CD14-positive monocyte (primary cell): ENCODE measurements around the gene PRIMPOL. TPM values are rescaled to one million over a fixed set of nuclear protein-coding genes. Genes with fewer than 3 reads are reported as not detected.

Source experiments
- DNase-seq, 3 donors: peaks; one replicate each; pipeline ENCODE4 v3.0.0-alpha.2; 2011 to 2022
- H2AFZ ChIP-seq: 2 replicates; pipeline ENCODE4 v1.6.0; 2012; ENCODE audit warnings: mild to moderate bottlenecking, low read depth, low read length, inconsistent platforms; ENCODE audit not compliant: insufficient read depth, poor library complexity, severe bottlenecking
- H3K27ac ChIP-seq, 2 donors: 1 replicate in 1 of 2; 2 replicates in 1 of 2; pipeline ENCODE4 v1.5.1; 2012 to 2013; ENCODE audit warnings: low read length in 2 of 2, control low read depth in 1 of 2, inconsistent platforms in 1 of 2, low read depth in 1 of 2, mild to moderate bottlenecking in 1 of 2
- H3K27me3 ChIP-seq, 2 donors: one replicate each; pipeline versions ENCODE4 v1.6.0 to v1.6.1; 2011 to 2013; ENCODE audit warnings: low read length in 2 of 2; ENCODE audit not compliant: control insufficient read depth in 2 of 2, insufficient read depth in 2 of 2
- H3K36me3 ChIP-seq, 2 donors: replicated peaks in 1 of 2; 1 replicate in 1 of 2; 2 replicates in 1 of 2; pipeline versions ENCODE4 v1.5.1 to v1.6.1; 2012 to 2013; ENCODE audit warnings: low read length in 2 of 2, control low read depth in 1 of 2, inconsistent platforms in 1 of 2, mild to moderate bottlenecking in 1 of 2; ENCODE audit not compliant: insufficient read depth in 2 of 2, control insufficient read depth in 1 of 2
- H3K4me1 ChIP-seq, 2 donors: 1 replicate in 1 of 2; 2 replicates in 1 of 2; pipeline versions ENCODE4 v1.5.1 to v1.6.1; 2012 to 2013; ENCODE audit warnings: low read length in 2 of 2, control low read depth in 1 of 2, inconsistent platforms in 1 of 2, mild to moderate bottlenecking in 1 of 2, moderate library complexity in 1 of 2; ENCODE audit not compliant: insufficient read depth in 2 of 2, control insufficient read depth in 1 of 2
- H3K4me2 ChIP-seq: replicated peaks from 2 replicates; pipeline ENCODE3; 2012; ENCODE audit warnings: low read length, moderate library complexity, mild to moderate bottlenecking; ENCODE audit not compliant: poor library complexity, severe bottlenecking; ENCODE audit errors: extremely low read depth
- H3K4me3 ChIP-seq, 3 experiments: fragments of 200-600 bp in 1 of 3; sonication (generic) in 1 of 3; replicated peaks in 1 of 3; 1 replicate in 2 of 3; 2 replicates in 1 of 3; pipeline ENCODE4 v1.5.1; 2011 to 2013; ENCODE audit warnings: low read length in 3 of 3, mild to moderate bottlenecking in 3 of 3, control low read depth in 2 of 3, low read depth in 2 of 3, inconsistent platforms in 1 of 3, moderate library complexity in 1 of 3
- H3K79me2 ChIP-seq: 2 replicates; pipeline ENCODE4 v1.6.0; 2012; ENCODE audit warnings: mild to moderate bottlenecking, control low read depth, inconsistent platforms, low read length, moderate library complexity; ENCODE audit not compliant: insufficient read depth
- H3K9ac ChIP-seq: 2 replicates; pipeline ENCODE4 v1.6.0; 2017; ENCODE audit warnings: low read length, mild to moderate bottlenecking; ENCODE audit not compliant: insufficient read depth, poor library complexity, severe bottlenecking
- H3K9me3 ChIP-seq, 2 donors: replicated peaks in 1 of 2; 1 replicate in 1 of 2; 2 replicates in 1 of 2; pipeline versions ENCODE4 v1.5.1 to v1.6.1; 2012 to 2013; ENCODE audit warnings: low read length in 2 of 2, control low read depth in 1 of 2; ENCODE audit not compliant: control insufficient read depth in 1 of 2, insufficient read depth in 1 of 2
- H4K20me1 ChIP-seq: 2 replicates; pipeline ENCODE4 v1.6.0; 2012; ENCODE audit warnings: mild to moderate bottlenecking, low read length, control low read depth, moderate library complexity; ENCODE audit not compliant: insufficient read depth
- H3K27ac Mint-ChIP-seq, 7 donors: one replicate each; pipeline ENCODE4 v1.8.0; 2020; ENCODE audit warnings: mild to moderate bottlenecking in 7 of 7, mixed read lengths in 7 of 7, moderate library complexity in 6 of 7, inconsistent platforms in 2 of 7
- H3K27me3 Mint-ChIP-seq, 3 donors: one replicate each; pipeline ENCODE4 v1.8.0; 2021 to 2022; ENCODE audit warnings: low read depth in 3 of 3, mild to moderate bottlenecking in 3 of 3, mixed read lengths in 3 of 3, moderate library complexity in 3 of 3, inconsistent platforms in 1 of 3
- H3K36me3 Mint-ChIP-seq, 2 donors: one replicate each; pipeline ENCODE4 v1.8.0; 2020; ENCODE audit warnings: mixed read lengths in 2 of 2, inconsistent platforms in 1 of 2, mild to moderate bottlenecking in 1 of 2
- H3K4me1 Mint-ChIP-seq: one replicate; pipeline ENCODE4 v1.8.0; 2020; ENCODE audit warnings: mild to moderate bottlenecking, mixed read lengths
- H3K4me3 Mint-ChIP-seq, 2 donors: one replicate each; pipeline ENCODE4 v1.8.0; 2020; ENCODE audit warnings: mild to moderate bottlenecking in 2 of 2, mixed read lengths in 2 of 2, moderate library complexity in 1 of 2
- H3K9me3 Mint-ChIP-seq, 7 donors: one replicate each; pipeline ENCODE4 v1.8.0; 2020 to 2022; ENCODE audit warnings: mixed read lengths in 7 of 7, mild to moderate bottlenecking in 6 of 7, moderate library complexity in 6 of 7, inconsistent platforms in 2 of 7
- CTCF ChIP-seq: fragments of 200-600 bp; IDR thresholded peaks from one replicate; pipeline ENCODE4 v1.8.0; 2022; ENCODE audit warnings: antibody characterized with exemption, mild to moderate bottlenecking
- WGBS: methylation state at CpG from one replicate; pipeline ENCODE4 v1.1.5; 2013; ENCODE audit warnings: missing lambda C conversion rate; ENCODE audit not compliant: insufficient coverage; 5-methylcytosine and 5-hydroxymethylcytosine counted together
- intact Hi-C, 2 donors: fragments of 100-400 bp; cut with micrococcal nuclease; formaldehyde crosslinking; loops; one replicate each; pipeline versions ENCODE4 v1.15.0 to v1.15.1; 2023
- polyA plus RNA-seq, 3 donors: library from polyadenylated mRNA; depleted of rRNA in 1 of 3; unstranded in 2 of 3; stranded (reverse) in 1 of 3; fragments of 300-500 nt in 2 of 3; fragments of >200 nt in 1 of 3; fragmentation: Illumina TruSeq in 2 of 3; gene quantifications; 1 replicate in 2 of 3; 2 replicates in 1 of 3; pipeline ENCODE4 v1.2.3, GENCODE V29; 2012 to 2021

The PRIMPOL gene
- polyA plus RNA-seq, 3 donors: 7.0 to 10.5 (median 10.0) TPM

DNA sequence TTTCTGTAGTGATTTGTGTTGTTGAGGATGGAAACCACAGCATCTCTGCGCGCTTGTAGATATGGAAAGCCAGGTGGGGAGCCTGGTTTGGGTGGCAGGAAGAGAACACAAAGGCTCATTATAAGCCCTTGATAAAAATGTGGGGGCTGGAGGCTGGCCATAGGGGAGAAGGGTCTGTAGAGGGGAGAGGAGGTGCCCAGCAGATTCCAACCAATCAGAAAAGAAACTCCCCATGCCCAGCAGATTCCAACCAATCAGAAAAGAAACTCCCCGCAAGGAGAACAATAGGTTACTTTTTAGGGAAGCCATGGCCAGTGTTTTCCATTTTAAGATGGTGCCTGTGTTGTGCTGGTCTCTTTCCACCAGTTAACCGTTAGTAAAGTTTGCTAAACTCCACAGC is 94.1 kb downstream of the PRIMPOL start:
- no peaks in the 10 kb centered on the region for H4K20me1 ChIP-seq
- 100% methylated on average over 2 of the region's 4 CpGs for WGBS
- Mint-ChIP-seq H3K4me1 (peaks cover 52% of the 10 kb centered on the region), H3K9me3 (peaks cover 0 to 5% (median 0%) of the 10 kb centered on the region in 7 donors), H3K36me3 (no peaks in the 10 kb centered on the region), H3K27me3 (peaks cover 0 to 1% (median 0%) of the 10 kb centered on the region in 3 donors), H3K4me3 (no peak overlapping the region), H3K27ac (peak overlapping the region in 1 of 7 donors; percentile 60)
- H3K27me3 ChIP-seq: no peaks in the 10 kb centered on the region
- H3K79me2 ChIP-seq: no peaks in the 10 kb centered on the region
- H3K9me3 ChIP-seq: no peaks in the 10 kb centered on the region
- intact Hi-C loops: loop anchor here (10.0 kb wide), 3 partner anchors 61 to 261 kb away; partner anchors contain the start of gene ACSL1 (in 1 of the 2)
- peaks cover 49 to 52% of the 10 kb centered on the region in 2 donors for H3K4me1 ChIP-seq
- no peak for TF ChIP-seq CTCF
- no peaks in the 10 kb centered on the region for H3K36me3 ChIP-seq
- H3K9ac ChIP-seq: no peak overlapping the region
- no peak overlapping the region for H2AFZ ChIP-seq
- no peak overlapping the region for H3K4me2 ChIP-seq
- no peak overlapping the region for H3K4me3 ChIP-seq
- no peak for DNase-seq
- H3K27ac ChIP-seq: no peak overlapping the region

- no peak for TF ChIP-seq CTCF
- Mint-ChIP-seq H3K36me3 (no peaks in the 10 kb centered on the region), H3K9me3 (peaks cover 0 to 5% (median 0%) of the 10 kb centered on the region in 7 donors), H3K27me3 (peaks cover 0 to 1% (median 0%) of the 10 kb centered on the region in 3 donors), H3K4me1 (peaks cover 54% of the 10 kb centered on the region), H3K27ac (no peak overlapping the region), H3K4me3 (no peak overlapping the region)
- no peaks in the 10 kb centered on the region for H3K9me3 ChIP-seq
- no peak overlapping the region for H3K4me3 ChIP-seq
- no peaks in the 10 kb centered on the region for H3K79me2 ChIP-seq
- no peak overlapping the region for H2AFZ ChIP-seq
- no peak overlapping the region for H3K27ac ChIP-seq
- no peaks in the 10 kb centered on the region for H3K36me3 ChIP-seq
- H3K4me1 ChIP-seq: peaks cover 47 to 53% of the 10 kb centered on the region in 2 donors
- no peak overlapping the region for H3K9ac ChIP-seq
- no peak overlapping the region for H3K4me2 ChIP-seq
- 98% methylated on average over 7 of the region's 10 CpGs for WGBS
- H4K20me1 ChIP-seq: no peaks in the 10 kb centered on the region
- no peak for DNase-seq
- intact Hi-C loops: loop anchor here (10.0 kb wide), 3 partner anchors 61 to 261 kb away; partner anchors contain the start of gene ACSL1 (in 1 of the 2)
- H3K27me3 ChIP-seq: no peaks in the 10 kb centered on the region
Measured at GRCh38 chr4:184744236-184744635, 94.7 kb downstream of the PRIMPOL start.

Other genes with a start within 250 kb of the PRIMPOL start
- gene IRF2, start 175.2 kb upstream of the PRIMPOL start, polyA plus RNA-seq: 10 to 100 TPM; 51.3 to 76.8 (median 56.1) TPM
- gene CASP3, start 291 bp upstream of the PRIMPOL start, polyA plus RNA-seq: 10 to 100 TPM in 2 of 3 donors, 1 to 10 TPM in 1; 6.7 to 11.3 (median 11.1) TPM
- 1 to 10 TPM; 1.2 to 1.6 (median 1.5) TPM for gene CENPU, start 84.4 kb downstream of the PRIMPOL start, polyA plus RNA-seq
- 100 to 1,000 TPM in 2 of 3 donors, 10 to 100 TPM in 1; 72.4 to 115 (median 115) TPM for gene ACSL1, start 176.2 kb downstream of the PRIMPOL start, polyA plus RNA-seq